CD14-positive monocyte (primary cell): ENCODE measurements around the gene CCBE1. TPM values are rescaled to one million over a fixed set of nuclear protein-coding genes. Genes with fewer than 3 reads are reported as not detected.

ENCODE experiments used
- DNase-seq, 3 donors: peaks; one replicate each; pipeline ENCODE4 v3.0.0-alpha.2; 2011 to 2022
- H2AFZ ChIP-seq: 2 replicates; pipeline ENCODE4 v1.6.0; 2012; ENCODE audit warnings: mild to moderate bottlenecking, low read depth, low read length, inconsistent platforms; ENCODE audit not compliant: insufficient read depth, poor library complexity, severe bottlenecking
- H3K27ac ChIP-seq, 2 donors: 1 replicate in 1 of 2; 2 replicates in 1 of 2; pipeline ENCODE4 v1.5.1; 2012 to 2013; ENCODE audit warnings: low read length in 2 of 2, control low read depth in 1 of 2, inconsistent platforms in 1 of 2, low read depth in 1 of 2, mild to moderate bottlenecking in 1 of 2
- H3K27me3 ChIP-seq, 2 donors: one replicate each; pipeline versions ENCODE4 v1.6.0 to v1.6.1; 2011 to 2013; ENCODE audit warnings: low read length in 2 of 2; ENCODE audit not compliant: control insufficient read depth in 2 of 2, insufficient read depth in 2 of 2
- H3K36me3 ChIP-seq, 2 donors: replicated peaks in 1 of 2; 1 replicate in 1 of 2; 2 replicates in 1 of 2; pipeline versions ENCODE4 v1.5.1 to v1.6.1; 2012 to 2013; ENCODE audit warnings: low read length in 2 of 2, control low read depth in 1 of 2, inconsistent platforms in 1 of 2, mild to moderate bottlenecking in 1 of 2; ENCODE audit not compliant: insufficient read depth in 2 of 2, control insufficient read depth in 1 of 2
- H3K4me1 ChIP-seq, 2 donors: 1 replicate in 1 of 2; 2 replicates in 1 of 2; pipeline versions ENCODE4 v1.5.1 to v1.6.1; 2012 to 2013; ENCODE audit warnings: low read length in 2 of 2, control low read depth in 1 of 2, inconsistent platforms in 1 of 2, mild to moderate bottlenecking in 1 of 2, moderate library complexity in 1 of 2; ENCODE audit not compliant: insufficient read depth in 2 of 2, control insufficient read depth in 1 of 2
- H3K4me2 ChIP-seq: replicated peaks from 2 replicates; pipeline ENCODE3; 2012; ENCODE audit warnings: low read length, moderate library complexity, mild to moderate bottlenecking; ENCODE audit not compliant: poor library complexity, severe bottlenecking; ENCODE audit errors: extremely low read depth
- H3K4me3 ChIP-seq, 3 experiments: fragments of 200-600 bp in 1 of 3; sonication (generic) in 1 of 3; replicated peaks in 1 of 3; 1 replicate in 2 of 3; 2 replicates in 1 of 3; pipeline ENCODE4 v1.5.1; 2011 to 2013; ENCODE audit warnings: low read length in 3 of 3, mild to moderate bottlenecking in 3 of 3, control low read depth in 2 of 3, low read depth in 2 of 3, inconsistent platforms in 1 of 3, moderate library complexity in 1 of 3
- H3K79me2 ChIP-seq: 2 replicates; pipeline ENCODE4 v1.6.0; 2012; ENCODE audit warnings: mild to moderate bottlenecking, control low read depth, inconsistent platforms, low read length, moderate library complexity; ENCODE audit not compliant: insufficient read depth
- H3K9ac ChIP-seq: 2 replicates; pipeline ENCODE4 v1.6.0; 2017; ENCODE audit warnings: low read length, mild to moderate bottlenecking; ENCODE audit not compliant: insufficient read depth, poor library complexity, severe bottlenecking
- H3K9me3 ChIP-seq, 2 donors: replicated peaks in 1 of 2; 1 replicate in 1 of 2; 2 replicates in 1 of 2; pipeline versions ENCODE4 v1.5.1 to v1.6.1; 2012 to 2013; ENCODE audit warnings: low read length in 2 of 2, control low read depth in 1 of 2; ENCODE audit not compliant: control insufficient read depth in 1 of 2, insufficient read depth in 1 of 2
- H4K20me1 ChIP-seq: 2 replicates; pipeline ENCODE4 v1.6.0; 2012; ENCODE audit warnings: mild to moderate bottlenecking, low read length, control low read depth, moderate library complexity; ENCODE audit not compliant: insufficient read depth
- H3K27ac Mint-ChIP-seq, 7 donors: one replicate each; pipeline ENCODE4 v1.8.0; 2020; ENCODE audit warnings: mild to moderate bottlenecking in 7 of 7, mixed read lengths in 7 of 7, moderate library complexity in 6 of 7, inconsistent platforms in 2 of 7
- H3K27me3 Mint-ChIP-seq, 3 donors: one replicate each; pipeline ENCODE4 v1.8.0; 2021 to 2022; ENCODE audit warnings: low read depth in 3 of 3, mild to moderate bottlenecking in 3 of 3, mixed read lengths in 3 of 3, moderate library complexity in 3 of 3, inconsistent platforms in 1 of 3
- H3K36me3 Mint-ChIP-seq, 2 donors: one replicate each; pipeline ENCODE4 v1.8.0; 2020; ENCODE audit warnings: mixed read lengths in 2 of 2, inconsistent platforms in 1 of 2, mild to moderate bottlenecking in 1 of 2
- H3K4me1 Mint-ChIP-seq: one replicate; pipeline ENCODE4 v1.8.0; 2020; ENCODE audit warnings: mild to moderate bottlenecking, mixed read lengths
- H3K4me3 Mint-ChIP-seq, 2 donors: one replicate each; pipeline ENCODE4 v1.8.0; 2020; ENCODE audit warnings: mild to moderate bottlenecking in 2 of 2, mixed read lengths in 2 of 2, moderate library complexity in 1 of 2
- H3K9me3 Mint-ChIP-seq, 7 donors: one replicate each; pipeline ENCODE4 v1.8.0; 2020 to 2022; ENCODE audit warnings: mixed read lengths in 7 of 7, mild to moderate bottlenecking in 6 of 7, moderate library complexity in 6 of 7, inconsistent platforms in 2 of 7
- CTCF ChIP-seq: fragments of 200-600 bp; IDR thresholded peaks from one replicate; pipeline ENCODE4 v1.8.0; 2022; ENCODE audit warnings: antibody characterized with exemption, mild to moderate bottlenecking
- WGBS: methylation state at CpG from one replicate; pipeline ENCODE4 v1.1.5; 2013; ENCODE audit warnings: missing lambda C conversion rate; ENCODE audit not compliant: insufficient coverage; 5-methylcytosine and 5-hydroxymethylcytosine counted together
- intact Hi-C, 2 donors: fragments of 100-400 bp; cut with micrococcal nuclease; formaldehyde crosslinking; loops; one replicate each; pipeline versions ENCODE4 v1.15.0 to v1.15.1; 2023
- polyA plus RNA-seq, 3 donors: library from polyadenylated mRNA; depleted of rRNA in 1 of 3; unstranded in 2 of 3; stranded (reverse) in 1 of 3; fragments of 300-500 nt in 2 of 3; fragments of >200 nt in 1 of 3; fragmentation: Illumina TruSeq in 2 of 3; gene quantifications; 1 replicate in 2 of 3; 2 replicates in 1 of 3; pipeline ENCODE4 v1.2.3, GENCODE V29; 2012 to 2021

The CCBE1 gene
- polyA plus RNA-seq, 3 donors: not detected

- H3K9ac ChIP-seq: no peak overlapping the region
- Mint-ChIP-seq H3K27me3 (no peaks in the 10 kb centered on the region), H3K4me1 (no peaks in the 10 kb centered on the region), H3K9me3 (peaks cover 0 to 5% (median 0%) of the 10 kb centered on the region in 7 donors), H3K4me3 (no peak overlapping the region), H3K27ac (no peak overlapping the region), H3K36me3 (no peaks in the 10 kb centered on the region)
- WGBS: 90% methylated on average over 2 of the region's 3 CpGs
- intact Hi-C loops: no loop called here
- H3K36me3 ChIP-seq: no peaks in the 10 kb centered on the region
- no peaks in the 10 kb centered on the region for H3K27me3 ChIP-seq
- peaks cover 0 to 4% of the 10 kb centered on the region in 2 donors for H3K9me3 ChIP-seq
- H4K20me1 ChIP-seq: no peaks in the 10 kb centered on the region
- H3K79me2 ChIP-seq: no peaks in the 10 kb centered on the region
- DNase-seq: no peak
- H3K4me1 ChIP-seq: no peaks in the 10 kb centered on the region
- TF ChIP-seq CTCF: no peak
- H3K4me2 ChIP-seq: no peak overlapping the region
- H2AFZ ChIP-seq: no peak overlapping the region
- H3K4me3 ChIP-seq: no peak overlapping the region
- no peak overlapping the region for H3K27ac ChIP-seq
Measured at GRCh38 chr18:59592624-59593023, 104.6 kb downstream of the CCBE1 start.

GRCh38 chr18:59582395-59582794 lies 114.8 kb downstream of the CCBE1 start:
- Histone ChIP-seq H4K20me1 (no peaks in the 10 kb centered on the region), H3K9ac (no peak overlapping the region), H2AFZ (no peak overlapping the region), H3K27ac (no peak overlapping the region), H3K4me1 (no peaks in the 10 kb centered on the region), H3K36me3 (no peaks in the 10 kb centered on the region), H3K79me2 (no peaks in the 10 kb centered on the region), H3K4me2 (no peak overlapping the region), H3K4me3 (no peak overlapping the region), H3K27me3 (no peaks in the 10 kb centered on the region), H3K9me3 (no peaks in the 10 kb centered on the region)
- intact Hi-C loops: no loop called here
- peaks cover 0 to 5% (median 0%) of the 10 kb centered on the region in 7 donors for H3K9me3 Mint-ChIP-seq
- no peak for DNase-seq
- H3K36me3 Mint-ChIP-seq: no peaks in the 10 kb centered on the region
- no peaks in the 10 kb centered on the region for H3K4me1 Mint-ChIP-seq
- H3K27ac Mint-ChIP-seq: no peak overlapping the region
- TF ChIP-seq CTCF: no peak
- no peaks in the 10 kb centered on the region for H3K27me3 Mint-ChIP-seq
- WGBS: no CpG with 5 or more reads among the region's 1 CpG
- no peak overlapping the region for H3K4me3 Mint-ChIP-seq
